ENCODE data around the gene TSPAN3.

- TF ChIP-seq POLR2A (IDR thresholded peaks at IDR 0.05; ENCODE audit: low read depth, low read length) (no peak), POLR2AphosphoS5 (IDR thresholded peaks at IDR 0.05; ENCODE audit: low read depth, low read length) (no peak)
Observed at GRCh38 chr15:77026501-77027110, 44.3 kb downstream of the TSPAN3 start.

Data from GM12892 (cell line).